GM12873 (cell line): Measurements from ENCODE around the gene NELL1.

Experiments used
- TF ChIP-seq, protein P1 (sequence below): IDR thresholded peaks from 2 replicates; pipeline ENCODE4 v1.5.1; 2012; ENCODE audit warnings: low read depth, mild to moderate bottlenecking, moderate library complexity, low read length, control low read depth; ENCODE audit not compliant: insufficient read depth; ENCODE audit errors: missing control alignments

NELL1 gene

GRCh38 chr11:20707876-20708275 is 38.5 kb downstream of the NELL1 start:
- TF ChIP-seq, protein P1, sequence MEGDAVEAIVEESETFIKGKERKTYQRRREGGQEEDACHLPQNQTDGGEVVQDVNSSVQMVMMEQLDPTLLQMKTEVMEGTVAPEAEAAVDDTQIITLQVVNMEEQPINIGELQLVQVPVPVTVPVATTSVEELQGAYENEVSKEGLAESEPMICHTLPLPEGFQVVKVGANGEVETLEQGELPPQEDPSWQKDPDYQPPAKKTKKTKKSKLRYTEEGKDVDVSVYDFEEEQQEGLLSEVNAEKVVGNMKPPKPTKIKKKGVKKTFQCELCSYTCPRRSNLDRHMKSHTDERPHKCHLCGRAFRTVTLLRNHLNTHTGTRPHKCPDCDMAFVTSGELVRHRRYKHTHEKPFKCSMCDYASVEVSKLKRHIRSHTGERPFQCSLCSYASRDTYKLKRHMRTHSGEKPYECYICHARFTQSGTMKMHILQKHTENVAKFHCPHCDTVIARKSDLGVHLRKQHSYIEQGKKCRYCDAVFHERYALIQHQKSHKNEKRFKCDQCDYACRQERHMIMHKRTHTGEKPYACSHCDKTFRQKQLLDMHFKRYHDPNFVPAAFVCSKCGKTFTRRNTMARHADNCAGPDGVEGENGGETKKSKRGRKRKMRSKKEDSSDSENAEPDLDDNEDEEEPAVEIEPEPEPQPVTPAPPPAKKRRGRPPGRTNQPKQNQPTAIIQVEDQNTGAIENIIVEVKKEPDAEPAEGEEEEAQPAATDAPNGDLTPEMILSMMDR: no peak

DNA sequence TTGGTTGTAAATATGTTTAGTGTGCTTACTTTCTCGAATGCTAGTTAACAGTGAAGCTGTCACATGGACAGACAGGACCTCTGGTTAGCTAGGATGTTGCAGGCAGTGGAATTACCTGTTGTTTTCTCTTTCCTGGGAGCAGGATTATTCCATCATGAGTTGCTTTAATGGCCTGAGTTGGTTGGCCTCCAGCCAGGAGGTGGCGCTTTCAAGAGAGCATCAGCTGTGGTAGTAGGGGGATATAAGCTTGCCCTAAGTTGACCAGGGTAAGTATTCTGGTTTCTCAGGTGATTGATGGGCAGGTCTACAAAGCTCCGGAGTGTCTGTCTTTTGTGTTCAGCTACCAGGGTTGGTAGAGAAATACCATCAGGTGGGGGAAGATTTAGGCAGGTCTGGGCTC is 43.5 kb downstream of the NELL1 start:
- TF ChIP-seq, protein P1: no peak

GRCh38 chr11:20715464-20715863 is 46.1 kb downstream of the NELL1 start:
- TF ChIP-seq, protein P1: no peak

DNA sequence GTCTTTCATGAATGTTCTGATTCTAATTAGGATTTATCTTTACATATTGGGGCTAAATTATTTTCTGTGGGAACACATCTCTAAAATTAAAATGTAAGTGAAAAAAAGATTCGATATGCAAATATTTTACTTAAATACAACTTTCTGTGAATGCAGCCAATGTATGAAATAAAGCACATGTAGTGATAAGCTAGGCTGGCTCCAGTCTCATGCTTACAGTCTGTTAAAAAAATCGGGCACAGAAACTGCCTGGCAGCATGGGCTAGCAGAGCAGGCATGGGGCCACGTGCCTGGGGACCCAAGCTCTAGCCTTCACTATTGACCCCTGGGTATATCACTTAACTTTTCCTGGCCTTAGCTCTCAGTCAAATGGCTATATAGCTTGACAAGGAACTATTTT is 46.5 kb downstream of the NELL1 start:
- TF ChIP-seq, protein P1: no peak

- TF ChIP-seq, protein P1: no peak
These were observed 50.4 kb downstream of the NELL1 start for GRCh38 chr11:20719821-20720220.

- TF ChIP-seq, protein P1: no peak
These were observed 54.0 kb downstream of the NELL1 start for GRCh38 chr11:20723366-20723765.

DNA sequence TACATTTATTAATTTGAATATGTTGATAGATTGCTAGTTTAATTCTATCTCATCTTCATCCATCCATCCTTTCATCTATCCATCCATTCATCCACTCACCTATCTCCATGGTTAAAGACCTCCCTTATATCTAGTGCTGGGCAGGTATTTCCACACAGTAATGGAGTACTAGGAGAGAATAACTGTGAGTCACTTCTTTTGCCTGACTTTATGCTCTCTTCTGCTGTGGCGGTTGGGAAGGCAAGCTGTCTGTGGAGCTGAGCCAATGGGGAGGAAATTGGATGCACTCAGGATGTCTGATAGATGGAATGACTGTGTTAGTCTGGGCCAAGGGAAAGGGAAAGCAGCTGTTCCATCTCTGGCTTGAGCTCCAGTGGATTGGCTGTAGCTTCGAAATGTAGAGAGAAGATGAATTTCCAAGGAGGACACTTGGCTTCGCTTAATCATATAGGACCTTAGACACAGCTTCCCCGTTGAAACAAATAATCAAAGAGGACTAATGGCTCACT is 60.3 kb downstream of the NELL1 start:
- TF ChIP-seq, protein P1: no peak
